Upper lobe of left lung (tissue), 4 donors: ENCODE measurements around the gene EVC.

ENCODE experiments used
- CTCF ChIP-seq, 6 experiments: fragments of 450-650 bp in 4 of 6; fragments of 200-600 bp in 2 of 6; sonication (generic) in 2 of 6; IDR thresholded peaks; one replicate each; pipeline ENCODE4 v1.5.1; 2016 to 2019; ENCODE audit warnings: antibody characterized with exemption in 6 of 6
- POLR2A ChIP-seq, 4 donors: fragments of 450-650 bp; IDR thresholded peaks; one replicate each; pipeline ENCODE4 v1.5.1; 2016 to 2017; ENCODE audit warnings: antibody characterized with exemption in 4 of 4, mild to moderate bottlenecking in 2 of 4

DNA sequence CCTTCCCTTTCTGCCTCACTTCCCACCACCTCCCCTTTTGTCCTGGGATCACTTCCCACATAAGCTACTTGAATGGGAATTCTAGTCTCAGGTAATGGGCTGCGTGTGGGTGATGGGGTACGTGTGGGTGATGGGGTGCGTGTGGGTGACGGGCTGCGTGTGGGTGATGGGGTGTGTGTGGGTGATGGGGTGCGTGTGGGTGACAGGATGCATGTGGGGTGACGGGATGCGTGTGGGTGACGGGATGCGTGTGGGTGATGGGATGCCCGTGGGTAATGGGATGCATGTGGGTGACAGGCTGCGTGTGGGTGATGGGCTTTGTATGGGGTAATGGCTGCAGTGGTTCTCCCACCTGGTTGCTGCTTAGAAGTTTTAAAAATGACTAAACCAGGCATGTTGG, 46.2 kb upstream of the EVC start:
- no peak for TF ChIP-seq CTCF (IDR thresholded peaks at IDR 0.05)
- no peak for TF ChIP-seq POLR2A (IDR thresholded peaks at IDR 0.05)
